H9 (cell line): Measurements from ENCODE around the gene MYH8. TPM values are rescaled to one million over a fixed set of nuclear protein-coding genes. Genes with fewer than 3 reads are reported as not detected.

Source experiments
- DNase-seq: peaks from one replicate; pipeline ENCODE4 v3.0.0-alpha.2; 2017
- H2AFZ ChIP-seq: one replicate; pipeline ENCODE4 v1.6.1; 2013; ENCODE audit warnings: mild to moderate bottlenecking, low read length, control low read depth, moderate library complexity
- H2AK5ac ChIP-seq: 2 replicates; pipeline ENCODE4 v1.6.1; 2013; ENCODE audit warnings: low read length, control low read depth, mixed read lengths; ENCODE audit not compliant: insufficient read length
- H2BK120ac ChIP-seq: one replicate; pipeline ENCODE4 v1.6.1; 2013; ENCODE audit warnings: low read depth, mild to moderate bottlenecking, low read length, control low read depth, inconsistent platforms; ENCODE audit not compliant: poor library complexity, severe bottlenecking
- H2BK12ac ChIP-seq: 2 replicates; pipeline ENCODE4 v1.6.1; 2013; ENCODE audit warnings: low read length, control low read depth, mixed read lengths, low read depth; ENCODE audit not compliant: insufficient read length
- H2BK15ac ChIP-seq: 2 replicates; pipeline ENCODE4 v1.6.1; 2013; ENCODE audit warnings: low read depth, low read length, control low read depth
- H2BK20ac ChIP-seq: one replicate; pipeline ENCODE4 v1.6.1; 2013; ENCODE audit warnings: low read depth, mild to moderate bottlenecking, low read length, control low read depth, inconsistent platforms; ENCODE audit not compliant: poor library complexity, severe bottlenecking
- H2BK5ac ChIP-seq: 2 replicates; pipeline ENCODE4 v1.6.1; 2013; ENCODE audit warnings: low read length, control low read depth, mixed read lengths; ENCODE audit not compliant: insufficient read length
- H3K14ac ChIP-seq: 2 replicates; pipeline ENCODE4 v1.6.1; 2013; ENCODE audit warnings: low read length, control low read depth; ENCODE audit not compliant: insufficient read depth
- H3K18ac ChIP-seq: 2 replicates; pipeline ENCODE4 v1.6.1; 2013; ENCODE audit warnings: low read depth, mild to moderate bottlenecking, mixed read lengths, low read length, control low read depth; ENCODE audit not compliant: insufficient read length
- H3K23ac ChIP-seq: 2 replicates; pipeline ENCODE4 v1.6.1; 2013; ENCODE audit warnings: low read length, control low read depth, mixed read lengths, low read depth; ENCODE audit not compliant: insufficient read length
- H3K23me2 ChIP-seq: 2 replicates; pipeline ENCODE4 v1.6.1; 2013; ENCODE audit warnings: low read depth, mild to moderate bottlenecking, mixed read lengths, low read length, control low read depth; ENCODE audit not compliant: insufficient read length, poor library complexity, severe bottlenecking
- H3K27ac ChIP-seq: 2 replicates; pipeline ENCODE4 v1.5.1; 2013; ENCODE audit warnings: low read length, control low read depth, mixed read lengths, low read depth; ENCODE audit not compliant: insufficient read length
- H3K27me3 ChIP-seq: 2 replicates; pipeline ENCODE4 v1.6.1; 2013; ENCODE audit warnings: low read length, control low read depth, inconsistent platforms; ENCODE audit not compliant: insufficient read depth
- H3K4ac ChIP-seq: 2 replicates; pipeline ENCODE4 v1.6.1; 2013; ENCODE audit warnings: low read depth, mild to moderate bottlenecking, control low read depth, inconsistent platforms, low read length, moderate library complexity
- H3K4me1 ChIP-seq: 2 replicates; pipeline ENCODE4 v1.6.1; 2013; ENCODE audit warnings: low read length, control low read depth, inconsistent platforms; ENCODE audit not compliant: insufficient read depth
- H3K4me2 ChIP-seq: 2 replicates; pipeline ENCODE4 v1.6.1; 2013; ENCODE audit warnings: low read length, control low read depth, mixed read lengths; ENCODE audit not compliant: insufficient read length, insufficient read depth
- H3K56ac ChIP-seq: 2 replicates; pipeline ENCODE4 v1.6.1; 2013; ENCODE audit warnings: low read depth, mild to moderate bottlenecking, mixed read lengths, low read length, control low read depth; ENCODE audit not compliant: insufficient read length
- H3K79me1 ChIP-seq: 2 replicates; pipeline ENCODE4 v1.6.1; 2013; ENCODE audit warnings: low read depth, mild to moderate bottlenecking, moderate library complexity, low read length, control low read depth, inconsistent platforms; ENCODE audit not compliant: insufficient read depth, poor library complexity, severe bottlenecking
- H3K79me2 ChIP-seq: 2 replicates; pipeline ENCODE4 v1.6.1; 2013; ENCODE audit warnings: low read length, control low read depth, inconsistent platforms; ENCODE audit not compliant: insufficient read depth
- H3K9ac ChIP-seq: 2 replicates; pipeline ENCODE4 v1.6.1; 2013; ENCODE audit warnings: low read length, control low read depth, mixed read lengths; ENCODE audit not compliant: insufficient read length; ENCODE audit errors: extremely low read depth
- H3K9me3 ChIP-seq: one replicate; pipeline ENCODE4 v1.6.1; 2013; ENCODE audit warnings: low read depth, low read length, inconsistent platforms; ENCODE audit not compliant: control insufficient read depth
- H3T11ph ChIP-seq: one replicate; pipeline ENCODE4 v1.6.1; 2013; ENCODE audit warnings: mild to moderate bottlenecking, low read length, control low read depth, inconsistent platforms
- H4K20me1 ChIP-seq: one replicate; pipeline ENCODE4 v1.6.1; 2013; ENCODE audit not compliant: control insufficient read depth, insufficient read length, insufficient read depth
- H4K5ac ChIP-seq: 2 replicates; pipeline ENCODE4 v1.6.1; 2013; ENCODE audit warnings: low read depth, mild to moderate bottlenecking, mixed read lengths, low read length, control low read depth; ENCODE audit not compliant: insufficient read length
- H4K8ac ChIP-seq: replicated peaks from 2 replicates; pipeline ENCODE4 v1.6.1; 2013; ENCODE audit warnings: low read length, control low read depth, mixed read lengths, low read depth; ENCODE audit not compliant: insufficient read length
- H4K91ac ChIP-seq: 2 replicates; pipeline ENCODE4 v1.6.1; 2013; ENCODE audit warnings: low read depth, mild to moderate bottlenecking, moderate library complexity, mixed read lengths, low read length, control low read depth; ENCODE audit not compliant: insufficient read length
- H3K27ac Mint-ChIP-seq, 3 experiments: 2 replicates in 2 of 3; 3 replicates in 1 of 3; pipeline ENCODE4 v1.8.0; 2020 to 2021; ENCODE audit warnings: mixed read lengths in 3 of 3, mild to moderate bottlenecking in 1 of 3, moderate library complexity in 1 of 3
- H3K27me3 Mint-ChIP-seq: 2 replicates; pipeline ENCODE4 v1.8.0; 2021; ENCODE audit warnings: low read depth, mild to moderate bottlenecking, moderate library complexity, mixed read lengths
- H3K36me3 Mint-ChIP-seq, 3 experiments: 2 replicates in 2 of 3; 3 replicates in 1 of 3; pipeline ENCODE4 v1.8.0; 2020 to 2021; ENCODE audit warnings: low read depth in 3 of 3, mixed read lengths in 3 of 3; ENCODE audit not compliant: insufficient read depth in 1 of 3
- H3K4me1 Mint-ChIP-seq, 2 experiments: 2 replicates each; pipeline ENCODE4 v1.8.0; 2020; ENCODE audit warnings: mixed read lengths in 2 of 2
- H3K4me3 Mint-ChIP-seq, 2 experiments: 2 replicates in 1 of 2; 3 replicates in 1 of 2; pipeline ENCODE4 v1.8.0; 2020 to 2021; ENCODE audit warnings: mild to moderate bottlenecking in 2 of 2, mixed read lengths in 2 of 2, moderate library complexity in 1 of 2
- H3K9me3 Mint-ChIP-seq, 2 experiments: 2 replicates in 1 of 2; 3 replicates in 1 of 2; pipeline ENCODE4 v1.8.0; 2020; ENCODE audit warnings: mild to moderate bottlenecking in 2 of 2, mixed read lengths in 2 of 2, moderate library complexity in 1 of 2
- CTCF ChIP-seq: fragments of 200-600 bp; sonication (generic); conservative IDR thresholded peaks from 3 replicates; pipeline ENCODE4 v1.8.0; 2021; ENCODE audit warnings: antibody characterized with exemption, mild to moderate bottlenecking
- WGBS: extraction: QIAGEN DNeasy Blood & Tissue Kit; methylation state at CpG from one replicate; pipeline ENCODE4 v1.1.7; 2013; ENCODE audit warnings: missing lambda C conversion rate, low lambda C conversion rate, mixed read lengths; ENCODE audit not compliant: insufficient read length; ENCODE audit errors: extremely low coverage; 5-methylcytosine and 5-hydroxymethylcytosine counted together
- total RNA-seq: library from RNA; stranded (reverse); gene quantifications from 2 replicates; pipeline ENCODE4 v1.2.1, GENCODE V29; 2021

The MYH8 gene
- total RNA-seq, 1 experiment from 2014 or later, result not detected

DNA sequence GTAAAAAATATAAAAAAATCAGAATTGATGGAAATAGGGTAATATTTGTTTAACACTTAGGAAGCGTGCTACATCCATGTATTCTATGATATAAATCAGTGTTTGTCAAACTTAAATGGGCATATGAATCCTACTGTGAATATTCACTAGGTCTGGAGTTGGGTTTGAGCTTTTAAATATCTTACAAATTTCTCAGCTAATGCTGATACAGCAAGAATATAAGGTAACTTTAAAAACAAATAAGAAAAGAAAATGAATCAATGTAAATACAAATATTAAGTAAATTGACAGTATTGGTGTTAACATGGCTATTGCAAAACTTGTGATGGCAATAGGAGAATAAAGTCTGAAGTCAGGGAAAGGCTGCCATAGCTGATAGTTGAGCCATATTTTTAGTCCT is 52.5 kb downstream of the MYH8 start:
- Histone ChIP-seq H3K23ac (no peak overlapping the region), H3K27ac (no peak overlapping the region), H3K56ac (no peak overlapping the region), H3K4me2 (no peak overlapping the region), H4K20me1 (no peaks in the 10 kb centered on the region), H3K9me3 (no peaks in the 10 kb centered on the region), H3K14ac (no peak overlapping the region), H2BK20ac (no peak overlapping the region), H3T11ph (no peak overlapping the region), H2BK5ac (no peak overlapping the region), H2AK5ac (no peak overlapping the region), H2BK15ac (no peak overlapping the region), H2AFZ (no peak overlapping the region), H2BK12ac (no peak overlapping the region), H2BK120ac (no peak overlapping the region), H3K79me1 (no peaks in the 10 kb centered on the region), H4K91ac (no peak overlapping the region), H3K4me1 (no peaks in the 10 kb centered on the region; the same call in 1 of the 2 replicates), H3K18ac (no peak overlapping the region), H4K5ac (no peak overlapping the region), H3K27me3 (no peaks in the 10 kb centered on the region), H3K4ac (no peak overlapping the region), H4K8ac (no peak overlapping the region), H3K79me2 (no peaks in the 10 kb centered on the region), H3K9ac (no peak overlapping the region), H3K23me2 (no peaks in the 10 kb centered on the region)
- H3K4me3 Mint-ChIP-seq, result no peak overlapping the region
- peaks cover 3% of the 10 kb centered on the region for H3K27me3 Mint-ChIP-seq
- H3K27ac Mint-ChIP-seq, result no peak overlapping the region
- peaks cover 4 to 10% of the 10 kb centered on the region in 2 experiments; a peak in 3 of 4 replicates for H3K4me1 Mint-ChIP-seq
- no peaks in the 10 kb centered on the region for H3K9me3 Mint-ChIP-seq
- no peaks in the 10 kb centered on the region for H3K36me3 Mint-ChIP-seq
- TF ChIP-seq CTCF, result no peak
- WGBS, result no CpG with 5 or more reads among the region's 1 CpG
- no peak for DNase-seq
